ENCODE measurements around the gene MAPK8IP3.
A peak's percentile ranks its signal among the peaks of the same experiment; 100 is the strongest.
"Not testable (repeated sequence)": the region's sequence is repeated elsewhere in the genome, so short reads cannot be mapped to it uniquely, and the experiment has no call there.

MAPK8IP3 gene

DNA sequence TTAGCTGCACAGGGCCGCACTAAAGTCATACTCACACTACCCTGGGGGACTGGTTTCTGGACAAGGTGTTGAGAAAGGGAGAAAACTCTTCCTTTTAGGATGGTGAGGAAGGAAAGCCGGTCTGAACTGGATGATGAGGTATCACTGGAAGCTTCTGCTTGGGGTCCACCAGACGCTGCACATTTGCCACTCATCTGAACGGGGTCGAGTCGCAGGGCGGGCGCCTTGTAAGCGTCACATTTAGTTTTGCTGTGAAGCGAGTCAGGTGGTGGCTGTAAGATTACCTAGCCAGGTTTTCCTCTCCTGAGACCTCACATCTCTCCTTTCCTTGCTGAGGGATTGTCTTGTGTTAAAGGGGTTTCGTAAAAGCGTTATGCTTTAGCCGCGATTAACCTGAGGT is 25.6 kb upstream of the MAPK8IP3 start:
- DNase-seq: no peak

- no peak for DNase-seq
Observed at GRCh38 chr16:1681032-1681431, 25.0 kb upstream of the MAPK8IP3 start.

DNA sequence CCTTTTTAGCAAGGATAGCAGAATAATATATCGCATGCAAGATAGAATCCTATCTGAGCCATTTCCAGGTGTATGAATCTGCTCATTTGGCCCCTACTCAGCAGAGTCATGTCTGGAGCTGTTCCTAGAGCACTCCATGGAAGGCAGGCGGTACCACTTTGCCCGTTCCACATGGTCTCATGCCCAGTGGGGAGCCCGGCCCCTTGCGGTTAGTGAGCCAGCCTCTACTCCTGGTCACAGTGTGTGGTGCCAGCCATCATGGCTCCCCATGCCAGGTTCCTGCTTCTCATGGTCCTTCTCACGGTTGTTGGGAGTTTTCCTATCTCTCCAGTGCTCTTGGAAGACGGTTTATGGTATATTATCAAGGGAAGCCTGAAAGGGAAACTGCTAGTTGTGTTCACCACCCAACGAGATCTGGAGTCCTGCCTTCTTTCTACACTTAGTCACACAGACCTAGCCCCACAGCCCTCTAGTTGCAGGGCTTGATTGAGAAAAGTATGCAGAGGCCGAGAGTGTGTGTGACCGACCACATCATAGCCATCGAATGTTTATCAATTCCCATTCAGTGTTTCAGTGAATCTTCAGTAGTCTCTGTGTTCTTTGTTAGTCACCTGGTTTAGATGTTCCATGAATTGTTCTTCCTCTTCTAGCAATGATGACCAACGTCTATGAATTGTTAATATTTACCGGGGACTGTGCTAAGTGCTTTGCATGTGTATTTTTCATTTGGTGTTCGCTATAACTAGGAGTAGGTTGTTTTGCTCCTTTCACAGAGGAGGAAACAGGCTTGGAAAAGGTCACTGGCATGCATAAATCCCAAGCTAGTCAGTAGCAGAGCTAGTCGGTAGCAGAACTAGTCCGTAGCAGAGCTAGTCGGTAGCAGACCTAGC is 18.3 kb upstream of the MAPK8IP3 start:
- no peak for DNase-seq

- DNase-seq: no peak
Observed at GRCh38 chr16:1688807-1689560, 17.0 kb upstream of the MAPK8IP3 start.

GRCh38 chr16:1689853-1690252 is 16.1 kb upstream of the MAPK8IP3 start:
- no peak for DNase-seq

GRCh38 chr16:1690810-1691209 is 15.2 kb upstream of the MAPK8IP3 start:
- no peak for DNase-seq

- no peak for DNase-seq
Observed at GRCh38 chr16:1691276-1691675, 14.7 kb upstream of the MAPK8IP3 start.

DNA sequence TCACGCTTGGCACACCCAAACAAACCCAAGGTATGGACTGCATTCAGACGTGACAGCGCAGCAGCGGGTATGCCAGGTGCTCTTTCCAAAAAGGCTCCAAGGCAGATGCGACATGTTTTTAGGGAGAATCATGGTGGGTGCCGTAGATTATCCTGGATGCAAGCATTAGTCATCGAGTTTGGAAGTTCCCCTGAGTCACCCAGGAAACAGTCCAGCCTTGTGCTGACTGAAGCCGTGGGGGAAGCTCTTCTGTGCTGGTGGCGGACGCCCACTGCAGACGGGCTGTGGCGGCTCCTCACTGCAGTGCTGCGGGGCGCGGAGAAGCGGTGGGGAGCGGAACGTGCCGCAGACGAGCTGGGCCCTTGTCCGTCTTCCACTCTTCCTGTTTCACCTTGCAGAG is 14.0 kb upstream of the MAPK8IP3 start:
- no peak for DNase-seq

DNA sequence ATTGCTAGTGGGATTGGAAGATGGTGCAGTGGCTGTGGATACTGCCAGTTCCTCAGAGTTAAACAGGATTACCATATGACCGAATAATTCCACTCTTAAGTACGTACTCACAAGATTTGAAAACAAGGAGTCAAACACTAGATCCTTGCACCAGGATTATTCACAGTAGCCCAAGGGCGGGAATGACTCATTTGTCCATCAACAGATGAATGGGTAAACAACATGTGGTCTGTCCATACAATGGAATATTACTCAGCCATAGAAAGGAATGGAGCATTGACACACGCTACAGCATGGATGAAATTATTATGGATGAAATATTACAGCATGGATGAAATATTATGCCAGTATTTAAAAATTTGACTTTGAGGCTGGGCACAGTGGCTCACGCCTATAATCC is 9.1 kb upstream of the MAPK8IP3 start:
- DNase-seq: no peak

GRCh38 chr16:1698680-1699079 is 7.3 kb upstream of the MAPK8IP3 start:
- DNase-seq: no peak

DNA sequence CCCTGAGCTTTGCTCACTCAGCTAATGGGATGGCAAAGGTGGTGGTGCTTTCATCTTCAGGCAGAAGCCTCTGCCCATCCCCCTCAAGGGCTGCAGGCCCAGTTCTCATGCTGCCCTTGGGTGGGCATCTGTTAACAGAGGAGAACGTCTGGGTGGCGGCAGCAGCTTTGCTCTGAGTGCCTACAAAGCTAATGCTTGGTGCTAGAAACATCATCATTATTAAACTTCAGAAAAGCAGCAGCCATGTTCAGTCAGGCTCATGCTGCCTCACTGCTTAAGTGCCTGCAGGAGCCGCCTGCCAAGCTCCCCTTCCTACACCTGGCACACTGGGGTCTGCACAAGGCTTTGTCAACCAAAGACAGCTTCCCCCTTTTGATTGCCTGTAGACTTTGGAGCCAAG is 5.7 kb upstream of the MAPK8IP3 start:
- DNase-seq: no peak

DNA sequence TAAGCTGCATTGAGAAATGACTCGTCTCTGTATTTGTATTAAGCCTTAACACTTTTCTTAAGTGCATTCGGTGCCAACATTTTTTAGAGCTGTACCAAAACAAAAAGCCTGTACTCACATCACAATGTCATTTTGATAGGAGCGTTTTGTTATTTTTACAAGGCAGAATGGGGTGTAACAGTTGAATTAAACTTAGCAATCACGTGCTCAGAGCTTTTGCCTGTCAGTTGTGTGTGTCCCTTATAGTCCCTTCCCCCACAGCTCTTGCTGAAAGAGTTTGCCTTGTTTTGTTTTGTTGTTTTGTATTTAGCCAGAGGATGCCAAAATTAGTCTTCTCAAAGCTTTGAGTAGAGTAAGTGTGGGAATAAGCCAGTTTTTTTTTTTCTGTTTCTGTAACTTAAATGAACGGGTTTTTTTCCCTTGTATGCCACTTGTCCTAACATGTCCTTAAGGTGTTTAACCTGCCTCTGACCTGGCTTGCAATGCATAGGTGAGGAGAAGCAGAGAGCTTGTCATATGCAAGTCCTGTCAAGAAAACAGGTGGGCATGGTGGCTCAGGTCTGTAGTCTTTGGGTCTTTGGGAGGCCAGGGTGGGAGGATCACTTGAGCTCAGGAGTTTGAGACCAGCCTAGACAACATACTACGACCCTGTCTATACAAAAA is 4.6 kb upstream of the MAPK8IP3 start:
- no peak for DNase-seq

GRCh38 chr16:1705324-1705687 is 689 bp upstream of the MAPK8IP3 start:
- not testable (repeated sequence) for DNase-seq

DNA sequence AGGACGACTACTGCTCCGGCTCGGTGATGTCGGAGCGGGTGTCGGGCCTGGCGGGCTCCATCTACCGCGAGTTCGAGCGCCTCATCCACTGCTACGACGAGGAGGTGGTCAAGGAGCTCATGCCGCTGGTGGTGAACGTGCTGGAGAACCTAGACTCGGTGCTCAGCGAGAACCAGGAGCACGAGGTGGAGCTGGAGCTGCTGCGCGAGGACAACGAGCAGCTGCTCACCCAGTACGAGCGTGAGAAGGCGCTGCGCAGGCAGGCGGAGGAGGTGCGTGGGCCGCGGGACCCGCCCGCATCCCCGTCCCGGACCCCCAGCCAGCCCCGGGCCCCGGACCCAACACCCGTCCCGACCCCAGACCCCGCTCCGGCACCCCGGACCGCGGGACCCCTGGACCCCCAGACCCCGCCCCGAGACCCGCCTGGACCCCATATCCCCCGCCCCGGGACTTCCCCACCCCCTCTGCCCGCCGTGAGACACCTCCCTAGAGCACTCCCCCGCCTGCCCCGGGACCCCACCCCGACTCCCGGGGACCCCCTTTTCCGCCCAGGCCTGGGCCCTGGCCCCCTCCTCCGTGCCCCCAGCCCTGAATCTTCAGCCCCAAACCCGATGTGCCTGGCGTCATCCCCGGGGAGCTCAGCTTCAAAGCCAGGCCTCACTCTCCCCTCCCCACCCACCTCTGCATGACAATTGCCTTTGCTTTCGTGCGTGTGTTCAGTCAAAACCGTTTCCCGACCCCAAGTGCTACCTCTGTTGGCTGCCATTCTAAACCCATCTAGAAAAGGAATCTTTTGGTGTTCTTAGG is 594 bp downstream of the MAPK8IP3 start:
- peak; percentile 55 for DNase-seq

DNA sequence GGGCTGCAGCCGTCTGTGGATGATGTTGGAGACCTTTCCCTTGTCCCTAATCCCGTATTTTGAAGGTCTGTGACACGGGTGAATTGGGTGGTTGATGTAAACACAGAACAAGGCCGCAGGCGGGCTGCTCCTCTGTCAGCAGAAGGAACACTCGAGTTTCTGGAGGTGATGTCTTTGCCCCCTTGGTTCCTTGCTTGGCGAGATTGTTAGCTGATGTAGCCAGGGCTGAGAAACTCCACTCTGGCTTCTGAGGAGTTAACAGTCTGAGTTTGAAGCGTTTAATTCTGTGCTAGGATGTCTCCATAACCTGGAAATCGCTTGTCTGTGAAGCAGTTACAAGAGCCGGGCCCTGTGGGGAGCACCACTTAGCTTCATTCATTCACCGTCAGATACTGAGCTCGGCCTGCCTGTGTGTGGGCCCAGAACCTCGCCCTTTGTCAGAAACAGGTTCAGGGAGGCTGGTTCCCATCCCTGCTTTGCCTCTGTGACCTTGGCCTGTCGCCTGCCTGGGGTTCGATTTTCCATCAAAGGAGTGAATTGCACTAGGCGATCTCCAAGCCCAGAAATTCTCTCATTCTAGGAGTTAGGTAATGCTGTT is 1.3 kb downstream of the MAPK8IP3 start:
- DNase-seq: peak; percentile 38

DNA sequence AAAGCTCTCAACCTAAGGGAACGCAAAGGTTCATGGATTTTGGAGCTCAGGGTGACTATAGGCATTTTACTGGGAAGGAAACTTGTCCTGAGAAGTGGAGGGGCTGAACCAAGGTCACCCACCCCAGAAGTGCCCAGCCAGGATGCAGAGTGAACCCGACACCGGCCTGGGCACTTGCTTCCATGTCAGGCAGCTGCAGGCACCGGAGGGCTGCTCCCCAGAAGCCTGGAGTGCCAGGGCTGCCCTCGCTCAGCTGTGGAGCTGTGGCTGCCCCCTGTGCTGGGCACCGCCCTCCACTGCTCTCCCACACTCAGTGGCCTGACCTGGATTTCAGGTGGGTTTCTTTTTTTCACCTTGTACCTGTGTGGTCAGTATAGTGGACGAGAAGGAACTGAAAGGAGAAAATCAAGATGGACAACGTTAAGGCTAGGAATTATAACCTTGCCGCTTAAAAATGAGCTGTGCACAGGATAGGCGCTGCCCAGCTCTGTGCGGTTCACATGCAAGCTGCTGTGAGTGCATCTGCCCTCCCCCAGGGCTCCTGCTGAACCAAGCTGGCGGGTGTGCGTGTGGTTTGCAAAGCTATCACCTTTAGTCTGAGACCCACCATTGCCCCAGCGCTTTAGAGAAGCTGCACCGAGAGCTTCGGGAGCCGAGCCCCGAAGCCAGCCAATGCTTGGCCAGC is 2.2 kb downstream of the MAPK8IP3 start:
- DNase-seq: no peak

DNA sequence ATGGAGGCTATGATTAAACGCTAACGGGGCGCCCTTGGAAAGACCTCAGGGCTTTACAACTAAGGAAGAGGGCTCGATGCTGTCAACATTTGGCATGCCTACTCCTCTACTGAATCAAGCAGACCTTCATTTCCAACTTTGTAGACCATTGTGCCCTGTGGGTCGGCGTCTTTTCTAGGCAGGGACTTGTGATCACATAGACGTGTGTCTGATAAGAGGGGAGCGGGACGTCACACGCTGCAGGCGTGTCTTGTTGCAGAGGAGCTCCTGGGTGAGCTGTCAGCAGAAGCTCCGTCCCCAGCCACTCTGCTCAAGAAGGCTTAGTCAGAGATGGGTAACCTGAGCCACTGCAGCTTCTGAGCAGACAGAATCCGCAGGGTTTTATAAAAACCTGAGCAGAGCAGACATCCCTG is 2.8 kb downstream of the MAPK8IP3 start:
- DNase-seq: no peak

DNA sequence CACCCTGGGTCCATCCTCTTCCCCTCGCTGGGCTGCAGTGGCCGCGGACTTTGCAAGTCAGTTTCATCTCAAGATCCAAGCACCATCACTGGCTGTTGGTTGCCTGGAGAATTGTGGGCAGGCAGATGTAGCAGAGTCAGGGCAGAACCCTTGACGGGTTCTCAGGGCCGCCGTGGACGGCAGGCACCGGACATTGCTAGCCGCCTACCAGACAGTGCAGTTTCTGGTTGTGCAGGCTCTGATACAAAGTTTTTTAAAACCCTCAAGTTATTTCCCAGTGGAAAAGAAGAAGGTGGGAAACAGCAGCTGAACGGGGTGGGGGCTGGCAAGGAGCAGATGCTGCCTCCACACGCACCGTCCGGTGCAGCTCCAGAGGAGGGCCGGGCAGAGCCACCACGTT is 3.4 kb downstream of the MAPK8IP3 start:
- DNase-seq: no peak

DNA sequence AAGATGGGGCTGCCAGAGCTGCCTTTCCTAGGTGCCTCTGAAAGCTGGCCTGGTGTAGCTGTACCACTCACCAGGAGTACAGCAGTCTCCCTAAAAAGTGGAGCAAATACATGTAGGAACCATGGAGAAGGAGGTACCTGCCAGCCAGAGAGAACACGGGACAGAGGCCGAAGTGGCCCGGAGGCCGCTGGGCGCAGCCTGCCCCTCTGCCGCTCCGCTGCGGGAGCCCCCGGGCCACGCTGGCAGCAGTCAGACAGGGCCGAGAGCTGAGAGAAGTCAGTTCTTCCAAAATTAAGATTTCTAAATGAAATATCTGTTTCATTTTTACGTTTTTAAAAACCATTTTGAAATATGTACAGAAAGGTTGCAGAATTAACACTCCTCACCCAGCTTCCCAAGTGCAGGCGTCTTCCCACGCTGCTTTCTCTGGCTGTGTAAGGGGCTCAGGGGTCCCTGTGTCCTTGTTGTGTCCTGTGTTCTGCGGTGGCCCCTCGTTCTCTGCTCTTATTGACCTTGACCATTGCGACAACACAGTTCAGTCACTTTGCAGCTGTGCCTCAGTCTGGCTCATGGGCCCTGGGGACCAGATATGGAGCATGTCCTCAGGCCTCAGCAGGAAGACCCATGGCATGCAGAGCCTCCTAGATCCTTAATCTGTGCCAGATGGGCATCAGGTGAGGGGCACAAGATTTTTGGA is 5.0 kb downstream of the MAPK8IP3 start:
- DNase-seq: no peak

DNA sequence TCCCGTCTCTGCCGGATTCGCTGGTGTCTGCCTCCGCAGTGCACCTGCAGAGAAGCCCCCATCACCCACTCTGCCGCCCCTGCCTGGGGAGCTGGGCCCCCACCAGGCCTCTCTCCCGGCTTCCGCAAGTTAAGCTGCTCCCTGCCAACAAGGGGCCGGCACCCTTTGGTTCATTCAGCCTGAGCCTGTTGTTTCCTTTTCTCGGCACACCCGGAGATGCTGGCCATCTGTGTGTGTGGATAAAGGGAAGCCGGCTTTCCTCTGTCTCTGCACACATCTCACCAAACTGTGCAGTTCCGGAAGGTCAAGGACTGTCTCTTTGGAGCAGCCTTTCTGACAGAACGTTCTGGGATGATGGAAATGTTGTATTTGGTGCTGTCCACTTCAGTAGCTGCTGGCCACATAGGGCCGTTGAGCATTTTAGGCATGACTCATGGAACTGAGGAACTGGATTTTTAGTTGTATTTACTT is 6.8 kb downstream of the MAPK8IP3 start:
- no peak for DNase-seq

GRCh38 chr16:1713331-1713730 is 7.3 kb downstream of the MAPK8IP3 start:
- no peak for DNase-seq

Data from stimulated activated CD8-positive, alpha-beta memory T cell treated with anti-CD3 and anti-CD28 coated beads, Interleukin-4, amount 100 ng/mL, for 48 hours (primary cell).